HG02571 (cell line): Measurements from ENCODE around the gene PDZD2.

Source experiments
- ATAC-seq: cut with Tn5 transposase; IDR thresholded peaks from one replicate; pipeline ENCODE4 v1.9.1; 2021; ENCODE audit warnings: mild to moderate bottlenecking, moderate library complexity; ENCODE audit not compliant: unreplicated experiment

PDZD2 gene

GRCh38 chr5:31913808-31914207 is 274.9 kb downstream of the PDZD2 start:
- ATAC-seq = no peak

DNA sequence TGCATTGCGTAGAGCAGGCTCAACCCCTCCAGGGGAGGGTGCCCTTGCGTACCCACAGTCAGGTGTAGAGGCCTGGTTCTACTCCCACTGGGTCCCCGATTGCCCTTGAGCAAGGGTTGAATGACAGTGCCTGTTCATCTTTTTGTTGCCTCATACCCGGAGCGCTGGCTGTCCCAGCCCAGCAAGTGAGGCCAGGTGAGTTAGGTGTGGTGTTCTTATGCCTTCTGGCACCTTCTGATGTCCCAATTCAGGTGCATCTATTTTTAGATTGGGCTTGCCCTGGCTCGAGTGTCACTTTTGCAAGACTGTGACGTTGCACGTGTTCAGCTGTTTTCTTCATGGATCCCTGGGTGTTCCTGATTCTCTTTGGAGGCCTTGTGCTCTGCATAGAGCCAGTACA is 277.4 kb downstream of the PDZD2 start:
- ATAC-seq = no peak

- ATAC-seq = no peak
Measured at GRCh38 chr5:31918739-31919138, 279.8 kb downstream of the PDZD2 start.

DNA sequence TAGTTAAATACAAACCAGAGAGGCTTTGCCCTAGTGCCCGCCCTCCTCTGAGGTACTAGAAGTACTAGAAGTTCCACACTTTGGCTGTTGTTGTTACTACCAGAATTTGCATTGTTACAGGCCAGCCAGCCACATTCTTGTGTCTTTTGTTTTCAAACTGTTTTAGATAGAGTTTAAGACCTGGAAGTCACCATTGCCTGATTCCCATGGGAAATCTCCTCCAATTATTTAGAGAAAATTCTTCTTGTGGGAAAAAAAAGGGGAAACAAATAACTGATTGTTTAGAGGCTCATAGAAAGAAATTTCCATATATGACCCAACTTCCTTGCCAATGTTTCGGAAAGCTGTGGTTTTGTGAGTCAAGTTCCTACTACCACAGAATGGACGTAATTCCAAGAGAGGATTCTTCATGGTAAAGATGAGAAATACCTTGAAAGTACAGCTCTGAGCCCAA is 282.9 kb downstream of the PDZD2 start:
- ATAC-seq = no peak

DNA sequence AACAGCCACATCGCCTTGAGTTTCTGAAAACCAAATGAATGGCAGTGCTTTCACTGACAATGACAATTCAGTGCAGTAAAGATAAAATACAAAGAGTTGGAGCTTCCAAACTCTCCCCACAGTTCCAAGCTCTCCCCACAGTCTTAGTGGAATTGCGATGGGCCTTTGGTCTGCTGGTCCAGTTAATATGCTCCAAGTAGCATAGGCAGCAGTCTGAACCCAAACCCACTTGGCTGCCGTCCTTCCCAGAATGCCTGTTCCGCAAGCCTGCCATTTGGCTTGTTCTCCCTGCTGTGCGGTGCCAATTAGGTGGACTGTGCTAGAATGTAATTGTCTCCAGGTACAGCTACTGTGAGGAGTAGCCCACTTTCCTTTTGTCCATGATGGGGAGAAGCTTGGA is 285.1 kb downstream of the PDZD2 start:
- no peak for ATAC-seq

DNA sequence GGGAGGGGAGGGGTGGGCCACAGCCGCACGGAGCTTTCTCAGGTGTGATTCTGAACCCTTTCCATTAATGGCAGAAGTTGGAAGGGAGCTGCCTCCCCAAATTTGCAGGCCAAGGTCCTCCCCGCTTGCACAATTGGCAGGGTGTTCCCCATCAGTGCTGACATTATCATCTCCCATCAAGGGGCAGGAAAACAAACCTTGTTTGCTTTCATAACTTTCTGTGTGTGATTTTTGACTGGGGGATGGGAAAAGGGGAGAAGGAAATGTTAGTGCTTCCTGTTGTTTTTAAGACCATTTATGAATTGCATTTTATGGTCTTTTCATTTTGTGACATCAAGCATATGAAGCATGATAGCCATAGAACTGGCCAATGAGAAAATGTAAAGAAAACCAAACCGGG is 292.9 kb downstream of the PDZD2 start:
- no peak for ATAC-seq

- ATAC-seq = no peak
Measured at GRCh38 chr5:31934156-31934555, 295.2 kb downstream of the PDZD2 start.

- ATAC-seq = no peak
Measured at GRCh38 chr5:31935496-31936369, 296.8 kb downstream of the PDZD2 start.

DNA sequence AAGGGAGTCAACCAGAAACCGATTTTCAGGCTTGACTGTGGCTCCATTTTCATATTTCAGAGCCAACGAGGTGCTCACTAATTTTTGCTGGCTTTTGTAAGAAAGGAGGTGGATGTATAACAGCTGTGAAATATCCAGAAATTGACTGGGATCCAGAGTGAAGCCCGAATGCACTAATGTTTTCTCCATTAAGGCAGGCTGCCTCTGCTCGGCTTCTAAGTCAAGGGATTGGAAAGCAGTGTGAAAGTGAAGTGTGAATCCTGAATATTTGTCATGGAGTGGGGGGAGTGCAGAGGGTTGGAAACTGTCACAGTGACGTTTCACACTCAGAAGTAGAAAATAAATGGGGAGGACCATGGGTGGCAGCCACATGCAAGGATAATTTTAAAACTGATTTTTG is 297.8 kb downstream of the PDZD2 start:
- no peak for ATAC-seq

GRCh38 chr5:31937226-31937625 is 298.3 kb downstream of the PDZD2 start:
- ATAC-seq = no peak

DNA sequence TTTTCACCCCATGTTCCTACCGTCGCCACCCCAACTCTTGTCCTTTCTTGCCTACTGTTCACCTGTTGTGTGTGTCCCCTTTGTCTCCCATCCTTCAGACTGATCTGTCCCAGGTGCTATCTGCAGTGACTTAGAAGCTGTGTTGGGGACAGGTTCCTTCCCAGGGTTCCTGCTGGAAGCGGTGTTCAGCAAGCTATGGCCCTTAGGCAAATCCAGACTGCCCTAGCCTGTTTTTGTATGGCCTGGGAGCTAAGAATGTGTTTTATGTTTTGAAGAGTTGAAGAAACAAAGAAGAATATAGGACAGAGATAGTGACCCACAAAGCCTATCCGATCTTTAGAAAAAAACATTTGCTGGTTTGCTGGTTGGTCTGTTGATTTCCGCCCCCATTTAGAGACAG is 298.8 kb downstream of the PDZD2 start:
- ATAC-seq = no peak

DNA sequence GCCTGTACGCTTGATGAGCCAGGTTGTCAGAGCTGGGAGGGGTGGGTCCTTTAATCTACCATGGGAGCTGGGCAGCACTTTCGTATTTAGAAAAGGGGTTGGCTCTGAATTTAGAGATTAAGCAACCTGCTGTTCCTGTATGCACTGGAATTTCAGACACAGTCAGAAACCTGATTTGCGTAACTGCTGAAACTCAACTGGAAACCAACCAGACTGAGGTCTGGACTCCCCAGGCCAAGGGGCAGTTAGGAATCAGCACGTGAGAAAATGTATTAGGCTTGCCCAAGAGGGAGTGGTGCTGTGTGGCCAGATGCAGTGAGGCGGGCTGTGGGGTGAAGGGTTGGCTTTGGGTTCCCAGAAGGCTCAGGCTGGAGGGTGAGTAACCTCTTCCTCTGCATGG is 300.2 kb downstream of the PDZD2 start:
- ATAC-seq = no peak

GRCh38 chr5:31941151-31941755 is 302.3 kb downstream of the PDZD2 start:
- no peak for ATAC-seq

GRCh38 chr5:31942546-31942945 is 303.6 kb downstream of the PDZD2 start:
- no peak for ATAC-seq

- no peak for ATAC-seq
Measured at GRCh38 chr5:31944684-31945445, 305.9 kb downstream of the PDZD2 start.

DNA sequence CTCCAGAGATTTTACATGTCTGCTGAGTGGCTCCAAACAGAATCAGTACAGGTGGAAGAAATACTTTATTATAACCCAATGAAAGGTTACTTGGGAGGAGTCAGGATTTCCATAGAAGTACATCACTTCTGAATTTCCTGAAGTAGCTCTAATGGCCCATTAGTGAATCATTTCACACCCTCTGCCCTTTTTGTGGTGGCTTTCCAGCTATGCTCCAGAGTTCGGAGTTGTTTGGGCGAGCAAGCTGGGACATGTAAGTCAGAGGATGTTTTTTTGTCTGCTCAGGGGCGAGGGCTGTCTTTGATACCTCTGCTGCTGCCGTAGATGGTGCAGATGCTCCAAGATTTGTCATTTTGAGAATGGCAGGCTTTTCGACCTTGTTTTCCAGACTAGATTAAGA is 309.1 kb downstream of the PDZD2 start:
- no peak for ATAC-seq

DNA sequence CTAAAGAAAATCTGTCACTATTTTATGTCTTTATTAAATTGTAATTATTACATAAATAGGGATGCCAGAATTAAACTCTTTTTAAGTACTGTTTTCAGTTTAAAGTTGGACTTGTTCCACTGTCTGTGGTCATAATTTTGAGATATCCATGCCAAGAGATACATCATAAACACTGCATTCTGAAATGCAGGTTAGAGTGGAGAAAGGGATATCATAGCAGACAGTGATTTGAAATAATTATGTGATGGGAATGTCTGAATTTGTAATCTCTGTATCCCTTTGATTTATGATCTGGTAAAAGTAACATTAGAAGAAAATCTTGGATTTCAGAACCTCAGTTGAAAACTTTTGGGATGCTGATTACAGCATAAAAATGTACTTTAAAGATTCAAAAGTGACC is 313.1 kb downstream of the PDZD2 start:
- ATAC-seq = no peak

GRCh38 chr5:31954091-31954490 is 315.2 kb downstream of the PDZD2 start:
- no peak for ATAC-seq

GRCh38 chr5:31957151-31957550 is 318.2 kb downstream of the PDZD2 start:
- ATAC-seq = no peak

DNA sequence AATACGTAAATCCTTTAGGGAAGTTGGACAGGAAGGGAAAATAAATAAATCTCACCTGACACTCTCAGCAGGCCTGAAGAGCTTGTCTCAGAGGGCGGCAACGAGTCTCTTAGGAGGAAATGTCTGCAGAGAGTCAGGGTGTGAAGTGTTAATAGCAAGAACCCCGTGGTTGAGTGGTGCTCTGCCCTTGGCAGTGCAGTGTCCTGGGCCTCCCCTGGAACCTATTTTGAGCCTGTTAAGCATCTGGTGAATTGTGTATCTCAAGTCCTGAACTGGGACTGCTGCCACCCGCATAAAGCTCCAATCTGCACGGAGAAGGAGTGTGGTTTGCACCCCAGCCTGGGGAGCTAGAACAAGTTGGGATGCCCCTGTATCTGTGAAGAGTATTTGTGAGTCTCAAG is 323.4 kb downstream of the PDZD2 start:
- ATAC-seq = no peak

DNA sequence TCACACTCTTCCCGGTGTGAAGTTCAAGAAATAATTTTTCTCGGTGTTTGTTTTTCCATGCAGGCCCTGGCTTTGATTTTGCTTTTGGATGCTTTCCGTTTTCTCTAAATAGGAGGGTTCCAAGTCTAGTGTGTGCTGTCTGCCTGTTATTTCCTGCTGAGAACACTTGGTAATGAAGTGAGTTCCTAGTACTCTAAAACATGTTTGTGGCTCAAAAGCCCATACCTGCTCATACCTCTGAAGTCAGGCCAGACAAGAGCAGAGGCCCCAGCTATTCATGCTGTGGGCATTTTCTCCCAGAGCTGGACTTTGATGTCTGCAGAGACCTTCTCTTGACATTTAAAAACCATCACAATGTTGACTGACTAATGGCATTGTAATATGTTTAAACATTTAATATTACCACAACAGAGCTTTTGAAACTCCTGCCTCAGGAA is 324.0 kb downstream of the PDZD2 start:
- ATAC-seq = no peak
